Measurements from ENCODE around the gene RBFOX1. TPM values are rescaled to one million over a fixed set of nuclear protein-coding genes. Genes with fewer than 3 reads are reported as not detected.

Gene RBFOX1
- polyA plus RNA-seq, 1 donor: 84.2 TPM

GRCh38 chr16:7534749-7535148 lies 202.1 kb downstream of the RBFOX1 start:
- DNase-seq: no peak

DNA sequence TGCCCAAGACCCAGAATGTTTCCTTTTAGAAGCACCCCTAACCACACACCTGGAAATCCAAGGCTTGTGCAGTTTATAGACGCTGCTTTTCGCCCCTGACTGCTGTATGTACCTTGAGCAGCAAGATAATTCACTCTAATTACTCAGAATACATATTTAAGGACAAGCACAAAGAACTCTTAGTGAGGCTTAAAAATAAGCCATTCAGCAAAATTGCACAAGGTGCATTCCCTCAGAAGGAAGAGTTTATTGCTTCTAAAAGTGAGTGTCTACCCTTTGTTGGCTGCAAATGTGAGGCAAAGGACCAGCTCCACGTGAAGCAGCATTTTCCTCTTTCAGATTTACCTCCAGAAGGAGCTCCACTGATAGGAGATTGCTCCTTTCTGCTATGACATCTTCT lies 208.4 kb downstream of the RBFOX1 start:
- DNase-seq: no peak

GRCh38 chr16:7545251-7545650 lies 212.6 kb downstream of the RBFOX1 start:
- no peak for DNase-seq

DNA sequence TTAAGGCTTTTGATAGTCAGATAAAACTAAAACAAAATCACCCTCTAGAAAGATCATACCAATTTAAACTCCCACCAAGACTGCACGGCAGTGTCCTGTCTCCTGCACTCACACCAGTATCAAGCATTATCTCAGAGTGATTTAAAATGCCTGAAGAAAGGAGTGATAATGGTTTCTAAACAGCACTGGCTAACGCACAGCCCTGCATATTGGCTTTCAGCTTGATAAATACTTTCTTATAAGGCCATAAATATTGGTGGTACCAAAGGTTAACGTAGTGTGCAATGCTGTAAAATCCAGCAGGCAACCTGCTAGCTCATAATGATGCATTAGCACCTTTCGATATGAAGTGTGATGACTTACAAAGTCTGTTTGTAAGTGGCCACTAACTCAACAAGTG lies 214.3 kb downstream of the RBFOX1 start:
- no peak for DNase-seq

DNA sequence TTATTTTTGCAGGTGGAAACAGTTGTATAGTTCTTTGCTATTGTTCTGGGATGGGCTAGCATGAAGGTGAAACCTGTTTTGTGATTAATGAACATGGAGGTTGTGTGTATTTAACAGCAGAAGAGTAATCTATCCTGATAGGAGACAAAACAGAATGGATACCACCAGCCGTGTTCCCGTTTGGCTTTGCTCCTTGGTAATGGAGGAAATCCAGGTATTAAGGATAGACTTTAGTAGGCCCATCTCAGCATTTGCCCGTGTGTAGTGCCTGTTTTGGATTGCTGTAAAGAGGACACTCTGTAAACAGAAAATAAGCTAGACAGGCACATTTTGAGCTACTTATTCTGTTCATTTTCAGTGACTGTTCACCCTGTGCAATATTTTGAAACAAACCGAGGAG lies 215.1 kb downstream of the RBFOX1 start:
- no peak for DNase-seq

GRCh38 chr16:7548796-7549318 lies 216.2 kb downstream of the RBFOX1 start:
- no peak for DNase-seq

- DNase-seq: no peak
Observed at GRCh38 chr16:7550096-7550495, 217.5 kb downstream of the RBFOX1 start.

GRCh38 chr16:7555459-7555858 lies 222.8 kb downstream of the RBFOX1 start:
- no peak for DNase-seq

GRCh38 chr16:7561908-7562405 lies 229.3 kb downstream of the RBFOX1 start:
- no peak for DNase-seq

DNA sequence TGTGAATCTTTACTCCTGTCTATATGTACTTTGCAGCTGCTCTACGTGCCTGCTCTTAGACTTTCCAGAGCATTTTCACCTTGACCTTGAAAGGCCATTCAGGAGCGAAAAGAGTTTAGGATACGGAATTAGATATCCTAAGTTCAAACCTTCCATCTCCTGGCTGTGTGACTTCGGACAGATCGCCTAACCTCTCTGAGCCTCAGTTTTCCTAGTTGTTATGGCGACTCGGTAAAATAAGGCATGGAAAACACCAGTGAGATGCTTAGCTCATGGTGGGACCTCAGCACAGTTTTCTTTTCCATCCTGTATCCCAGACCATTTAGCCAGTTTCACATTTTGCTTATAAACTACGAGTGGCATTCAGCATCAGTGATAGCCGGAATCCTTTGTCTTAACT lies 233.7 kb downstream of the RBFOX1 start:
- DNase-seq: no peak

GRCh38 chr16:7571366-7571765 lies 238.7 kb downstream of the RBFOX1 start:
- DNase-seq: no peak

- no peak for DNase-seq
Observed at GRCh38 chr16:7577588-7577987, 244.9 kb downstream of the RBFOX1 start.

DNA sequence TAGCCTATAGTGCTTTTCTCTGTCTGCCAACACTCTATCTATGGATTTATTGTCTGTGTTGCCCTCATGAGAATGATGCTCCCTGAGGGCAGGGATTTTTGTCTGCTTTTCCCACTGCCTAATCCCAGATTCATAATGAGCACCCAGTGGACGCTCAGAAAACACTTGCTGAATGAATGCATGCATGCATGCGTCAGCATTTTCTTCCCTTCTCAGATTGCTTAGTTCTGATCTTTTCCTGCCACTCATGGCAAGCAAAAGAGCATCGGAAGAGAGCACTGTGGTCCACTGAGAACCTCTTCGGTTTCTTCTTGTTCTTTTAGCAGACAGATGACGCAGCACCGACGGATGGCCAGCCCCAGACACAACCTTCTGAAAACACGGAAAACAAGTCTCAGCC lies 246.8 kb downstream of the RBFOX1 start:
- no peak for DNase-seq

DNA sequence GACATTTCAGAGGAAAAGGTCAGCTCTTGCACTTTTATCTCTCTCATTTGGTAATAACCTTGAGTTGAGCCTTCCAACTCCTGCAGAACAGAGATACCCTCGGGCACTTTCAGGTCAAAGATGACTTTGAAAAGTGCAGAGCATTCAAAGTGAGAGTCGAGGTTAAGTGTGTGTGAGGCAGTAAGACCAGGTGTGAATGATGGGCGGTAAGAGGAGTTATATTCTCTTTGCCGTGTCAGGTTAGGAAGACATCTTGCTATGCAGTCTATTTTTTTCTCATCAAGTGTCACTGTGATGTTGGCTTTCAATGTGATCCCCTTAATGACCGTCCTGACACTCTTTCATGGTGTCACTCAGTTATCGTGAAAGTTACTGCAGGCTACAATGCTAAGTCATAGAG lies 248.5 kb downstream of the RBFOX1 start:
- no peak for DNase-seq

- DNase-seq: no peak
Observed at GRCh38 chr16:7583396-7583795, 250.8 kb downstream of the RBFOX1 start.

GRCh38 chr16:7584561-7584960 lies 251.9 kb downstream of the RBFOX1 start:
- DNase-seq: no peak

DNA sequence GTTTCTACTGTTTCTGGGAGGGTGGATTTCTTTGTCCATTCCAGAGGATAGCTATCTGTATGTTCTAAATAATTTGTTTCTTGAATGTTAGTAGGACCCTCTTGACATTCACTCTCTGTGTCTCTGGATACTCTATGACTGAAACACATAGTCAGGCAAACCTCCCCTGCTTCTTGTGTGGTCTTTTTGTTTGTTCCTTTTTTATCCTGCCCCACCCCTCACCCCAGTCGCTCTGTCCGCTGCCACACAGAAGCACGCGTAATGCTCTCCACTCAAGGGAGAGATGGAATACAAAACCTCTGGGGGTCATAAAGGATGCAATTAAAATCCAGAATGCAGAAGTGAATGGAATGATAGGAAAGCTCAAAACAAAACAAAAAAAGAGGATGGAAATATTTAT lies 253.1 kb downstream of the RBFOX1 start:
- no peak for DNase-seq

DNA sequence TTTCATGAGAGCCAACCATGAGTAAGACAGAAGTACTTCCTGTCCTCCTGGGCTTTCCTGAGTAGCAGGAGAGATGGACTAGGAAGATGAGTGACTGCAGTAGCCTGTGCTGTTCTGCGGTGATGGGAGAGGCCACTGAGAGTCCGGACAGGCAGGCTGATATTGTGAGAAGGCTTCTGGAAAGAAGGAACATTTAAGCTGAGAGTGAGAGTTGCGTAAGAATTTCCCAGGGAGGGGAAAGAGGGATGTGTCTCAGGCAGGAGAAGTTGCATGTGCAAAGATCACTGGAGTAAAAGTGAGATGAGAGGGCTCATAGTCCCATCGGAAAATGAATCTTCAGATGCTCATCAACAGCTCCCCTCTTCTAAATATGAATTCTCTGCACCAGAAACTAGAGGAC lies 258.3 kb downstream of the RBFOX1 start:
- DNase-seq: no peak

DNA sequence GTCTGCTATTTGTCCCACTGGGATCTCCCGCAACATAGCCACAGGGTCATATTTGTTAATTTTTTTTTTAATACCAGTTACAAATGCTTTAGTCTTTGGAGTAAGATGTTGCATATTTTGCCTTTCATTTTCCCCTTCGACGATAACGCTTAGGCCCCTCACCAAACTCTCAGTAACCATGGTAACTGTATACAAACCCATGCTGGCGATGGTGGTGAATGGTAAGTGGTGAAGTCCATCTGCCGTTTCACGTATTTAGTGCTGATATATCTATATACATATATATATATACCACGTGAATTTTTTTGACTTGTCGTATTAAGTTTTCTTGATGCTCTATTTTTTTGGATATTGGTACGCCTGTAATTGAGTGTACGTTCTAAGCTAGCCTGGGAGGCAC lies 263.7 kb downstream of the RBFOX1 start:
- no peak for DNase-seq

GRCh38 chr16:7597677-7598076 lies 265.0 kb downstream of the RBFOX1 start:
- DNase-seq: no peak

DNA sequence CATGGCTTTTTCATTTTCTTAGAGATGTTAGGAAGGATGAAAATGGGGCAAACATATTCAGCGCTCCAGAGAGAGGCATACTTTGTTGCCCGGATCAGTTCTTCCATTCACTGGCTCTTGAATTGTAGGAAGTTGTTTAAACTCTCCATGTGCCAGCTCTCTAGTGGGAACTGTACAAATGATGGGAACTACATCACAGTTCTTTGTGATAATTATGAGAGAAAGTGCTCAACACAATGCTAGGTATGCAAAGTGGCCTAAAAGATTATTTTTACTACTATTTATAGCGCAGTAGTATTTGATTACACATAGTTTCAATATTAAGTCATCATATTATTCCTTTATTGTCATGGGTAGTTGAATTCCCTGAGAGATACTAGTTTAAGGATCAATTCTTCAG lies 268.5 kb downstream of the RBFOX1 start:
- no peak for DNase-seq

- DNase-seq: no peak
Observed at GRCh38 chr16:7602291-7602950, 269.8 kb downstream of the RBFOX1 start.

DNA sequence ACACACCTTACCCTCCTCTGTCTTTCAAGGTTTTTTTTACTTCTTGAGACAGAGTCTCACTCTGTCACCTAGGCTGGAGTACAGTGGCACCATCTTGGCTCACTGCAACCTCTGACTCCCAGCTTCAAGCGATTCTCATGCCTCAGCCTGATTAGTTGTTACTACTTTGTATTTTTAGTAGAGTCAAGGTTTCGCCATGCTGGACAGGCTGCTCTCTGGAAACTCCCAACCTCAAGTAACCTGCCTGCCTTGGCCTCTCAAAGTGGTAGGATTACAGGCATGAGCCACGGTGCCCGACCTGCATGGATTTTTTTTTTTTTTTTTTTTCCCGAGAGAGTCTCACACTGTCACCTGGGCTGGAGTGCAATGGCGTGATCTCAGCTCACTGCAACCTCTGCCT lies 273.2 kb downstream of the RBFOX1 start:
- no peak for DNase-seq

GRCh38 chr16:7612671-7613070 lies 280.0 kb downstream of the RBFOX1 start:
- no peak for DNase-seq

DNA sequence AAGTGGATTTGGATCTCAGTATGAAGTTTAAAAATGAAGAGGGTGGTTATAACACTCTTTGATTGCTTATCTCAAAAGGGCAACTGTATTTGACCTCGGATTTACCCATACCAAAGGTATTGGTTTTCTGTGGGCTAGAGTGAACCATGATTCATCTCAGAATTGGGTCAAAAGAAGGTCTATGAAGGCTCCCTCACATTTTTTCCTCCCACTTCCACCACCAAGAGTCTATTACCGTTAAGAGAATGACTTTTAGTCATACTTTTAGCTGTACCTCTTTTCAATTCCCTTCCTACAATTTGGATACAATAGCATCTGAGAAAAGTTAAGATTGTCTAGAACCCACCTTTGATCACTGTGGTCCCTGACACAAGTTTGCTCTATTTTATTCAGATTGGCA lies 280.9 kb downstream of the RBFOX1 start:
- DNase-seq: no peak

Data from hindlimb muscle (tissue), 1 donor.